HG02571 (cell line): Measurements from ENCODE around the gene RAB29.
A peak's percentile ranks its signal among the peaks of the same experiment; 100 is the strongest.
"Not testable (repeated sequence)": the region's sequence is repeated elsewhere in the genome, so short reads cannot be mapped to it uniquely, and the experiment has no call there.

Experiments used
- ATAC-seq: cut with Tn5 transposase; IDR thresholded peaks from one replicate; pipeline ENCODE4 v1.9.1; 2021; ENCODE audit warnings: mild to moderate bottlenecking, moderate library complexity; ENCODE audit not compliant: unreplicated experiment

RAB29 gene

DNA sequence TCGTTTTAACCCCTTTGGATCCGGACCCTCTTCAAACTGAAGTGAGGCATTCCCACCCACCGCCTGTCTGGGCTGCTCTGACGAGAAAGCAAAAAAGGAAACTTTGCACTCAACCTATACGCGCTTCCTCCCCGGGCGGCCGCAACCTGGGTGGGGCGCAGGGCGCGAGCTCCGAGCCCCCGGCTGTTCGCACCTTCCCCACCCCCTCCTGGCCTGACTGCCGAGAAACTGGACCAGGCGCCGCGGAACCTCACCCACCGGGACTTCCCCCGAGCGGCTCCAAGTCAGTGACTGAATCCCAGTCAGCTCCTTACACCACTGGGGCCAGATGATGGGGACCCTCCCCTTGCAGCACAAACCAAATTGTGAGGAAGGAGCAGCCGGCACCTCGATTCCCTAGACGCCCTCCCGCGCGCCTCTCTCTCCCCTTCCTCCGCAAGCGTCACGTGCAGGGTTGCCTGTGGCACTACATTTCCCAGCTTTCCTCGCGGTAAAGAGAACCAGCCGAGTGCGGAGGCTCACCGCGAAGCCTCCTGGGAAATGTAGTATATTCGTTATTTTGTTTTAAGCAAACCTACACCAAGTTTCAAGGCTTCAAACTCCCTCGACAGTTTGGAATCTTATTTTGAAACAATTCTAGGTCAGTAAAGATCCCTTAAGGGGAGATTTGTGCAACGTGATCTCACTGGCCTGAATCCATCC, at the start of gene RAB29:
RAB29 (minus strand) TSS at position 468 of the 702 bp plus-strand sequence. CDS start 526 bp downstream, outside the sequence.
- ATAC-seq, result peak; percentile 84

DNA sequence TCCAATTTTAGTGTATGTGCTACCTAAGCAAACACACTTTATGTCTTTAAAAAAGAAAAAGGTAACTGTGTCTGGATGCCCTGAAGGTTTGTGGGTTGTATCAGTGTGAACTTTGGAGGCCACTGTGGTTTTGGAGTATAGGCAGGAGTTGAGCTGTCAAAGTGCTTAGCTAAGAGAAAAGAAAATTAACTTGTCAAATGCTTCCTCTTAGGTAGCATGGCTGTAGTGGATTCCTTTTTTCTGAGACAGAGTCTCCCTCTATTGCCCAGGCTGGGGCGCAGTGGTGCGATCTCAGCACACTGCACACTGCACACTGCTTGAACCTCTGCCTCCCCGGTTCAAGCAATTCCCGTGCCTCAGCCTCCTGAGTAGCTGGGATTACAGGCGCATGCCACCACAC, 48.9 kb upstream of the RAB29 start:
- ATAC-seq, result no peak

DNA sequence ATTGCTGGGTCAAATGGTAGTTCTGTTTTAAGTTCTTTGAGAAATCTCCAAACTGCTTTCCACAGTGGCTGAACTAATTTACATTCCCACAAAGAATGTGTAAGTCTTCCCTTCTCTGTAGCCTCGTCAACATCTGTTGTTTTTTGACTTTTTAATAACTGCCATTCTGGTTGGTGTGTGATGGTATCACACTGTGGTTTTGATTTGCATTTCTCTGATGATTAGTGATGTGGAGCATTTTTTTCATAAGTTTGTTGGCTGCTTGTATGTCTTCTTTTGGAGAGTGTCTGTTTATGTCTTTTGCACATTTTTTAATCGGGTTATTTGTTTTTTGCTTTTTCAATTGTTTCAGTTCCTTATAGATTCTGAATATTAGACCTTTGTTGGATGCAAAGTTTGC, 48.0 kb upstream of the RAB29 start:
- ATAC-seq, result not testable (repeated sequence)

DNA sequence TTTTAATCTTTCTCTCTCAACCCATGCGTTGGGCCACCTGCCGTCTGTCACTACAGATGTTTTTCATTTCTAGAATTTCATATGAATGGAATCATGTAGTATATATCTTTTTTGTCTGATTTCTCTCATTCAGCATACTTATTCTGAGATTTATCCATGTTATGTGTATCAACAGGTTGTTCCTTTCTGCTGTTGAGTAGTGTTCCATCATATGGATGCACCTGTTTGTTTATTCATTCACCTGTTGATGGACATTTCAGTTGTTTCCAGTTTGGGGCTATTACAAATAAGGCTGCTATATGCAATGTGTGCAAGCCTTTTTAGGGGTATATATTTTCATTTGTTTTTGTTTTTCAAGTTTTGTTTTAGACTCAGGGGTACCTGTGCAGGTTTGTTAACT, 47.1 kb upstream of the RAB29 start:
- ATAC-seq, result no peak

DNA sequence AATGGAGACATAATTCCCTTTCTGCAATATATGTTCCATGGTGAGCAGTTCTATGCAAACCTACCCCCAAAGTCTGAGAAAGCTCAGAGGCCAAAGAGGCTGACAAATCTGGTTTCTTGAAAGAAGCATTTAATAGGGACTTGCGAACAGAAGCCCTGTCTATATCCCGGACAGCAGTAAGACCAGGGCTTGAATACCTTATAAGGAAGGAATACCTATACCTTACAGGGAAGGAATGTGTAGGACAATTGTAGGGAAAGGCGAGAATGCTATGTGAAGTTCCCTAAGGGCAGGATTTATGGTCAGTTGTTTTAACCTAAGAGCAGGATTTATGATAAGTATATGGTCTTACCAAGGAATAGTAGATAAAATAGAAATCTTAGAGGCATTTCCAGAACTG, 42.7 kb upstream of the RAB29 start:
- no peak for ATAC-seq

DNA sequence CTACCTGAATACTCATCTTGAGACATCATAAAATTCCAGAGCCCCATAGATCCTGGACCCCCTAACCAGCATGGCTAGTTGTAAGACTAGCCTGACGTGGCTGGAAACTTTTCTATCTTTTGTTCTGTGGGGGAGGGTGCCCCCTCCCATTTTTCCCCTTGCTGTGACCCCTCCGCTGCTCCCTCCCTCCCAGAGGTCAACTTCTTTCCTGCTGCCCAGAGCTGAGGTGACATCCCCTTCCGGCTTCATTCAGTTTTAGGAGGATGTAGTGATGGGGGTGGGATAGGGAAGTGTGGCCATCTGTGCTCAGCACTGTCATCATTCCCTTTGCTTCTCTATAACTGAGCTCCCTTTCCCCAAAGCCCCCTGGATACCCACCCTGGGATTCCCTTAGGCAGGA, 42.1 kb upstream of the RAB29 start:
- ATAC-seq, result no peak

DNA sequence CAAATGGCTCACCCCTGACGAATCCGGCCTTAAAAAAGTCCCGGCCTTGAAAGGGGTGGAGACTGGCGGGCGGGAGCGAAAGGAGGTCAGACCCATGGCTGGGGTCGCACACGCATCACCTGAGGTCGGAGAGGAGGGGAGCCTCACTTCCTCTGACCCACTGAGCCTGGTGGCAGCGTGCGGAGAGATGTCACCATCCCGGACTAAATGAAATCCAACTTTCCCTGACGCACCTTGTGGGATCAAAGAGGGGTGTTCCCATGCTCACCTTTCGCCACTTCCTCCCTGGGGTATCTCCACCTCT, 38.4 kb upstream of the RAB29 start:
- no peak for ATAC-seq

GRCh38 chr1:205812878-205813754, 37.8 kb upstream of the RAB29 start, which contains the start of gene SLC41A1:
Gene SLC41A1, minus strand, starts transcription at chr1:205813198. Its CDS starts 2,757 bp downstream, at chr1:205810441.
- peak; percentile 85 for ATAC-seq

DNA sequence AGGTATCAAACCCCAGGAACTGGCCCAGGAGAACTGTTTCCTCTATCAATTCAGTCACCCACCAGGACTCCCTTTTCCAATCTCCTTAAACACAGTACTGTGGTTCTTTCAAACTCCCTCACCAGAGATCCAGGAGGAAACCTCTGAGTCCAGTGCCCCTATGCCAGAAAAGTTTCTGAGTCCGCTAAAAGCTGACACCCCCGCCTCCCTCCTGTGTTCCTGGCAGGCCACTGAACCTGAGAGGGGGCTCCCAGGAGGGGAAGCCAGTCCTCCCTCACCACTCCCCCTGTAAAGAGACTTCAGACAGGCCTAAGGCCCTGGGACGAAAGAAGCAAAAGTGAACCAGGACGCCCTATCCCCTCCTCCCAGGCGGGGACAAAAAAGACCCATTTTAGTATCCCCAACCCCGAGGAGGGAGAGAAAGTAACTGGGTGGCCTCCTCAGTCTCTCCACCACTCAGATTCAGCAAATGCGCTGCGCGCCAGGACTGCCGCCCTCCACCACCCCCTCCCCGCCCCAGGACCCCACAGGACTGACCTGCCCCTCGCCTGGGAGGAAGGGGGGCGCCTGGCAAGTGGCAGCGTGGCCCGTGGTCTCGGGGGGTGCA, 37.1 kb upstream of the RAB29 start:
- no peak for ATAC-seq

GRCh38 chr1:205811660-205812059, 36.4 kb upstream of the RAB29 start:
- ATAC-seq, result no peak

- ATAC-seq, result no peak
These were observed 35.3 kb upstream of the RAB29 start for GRCh38 chr1:205810448-205811157.

DNA sequence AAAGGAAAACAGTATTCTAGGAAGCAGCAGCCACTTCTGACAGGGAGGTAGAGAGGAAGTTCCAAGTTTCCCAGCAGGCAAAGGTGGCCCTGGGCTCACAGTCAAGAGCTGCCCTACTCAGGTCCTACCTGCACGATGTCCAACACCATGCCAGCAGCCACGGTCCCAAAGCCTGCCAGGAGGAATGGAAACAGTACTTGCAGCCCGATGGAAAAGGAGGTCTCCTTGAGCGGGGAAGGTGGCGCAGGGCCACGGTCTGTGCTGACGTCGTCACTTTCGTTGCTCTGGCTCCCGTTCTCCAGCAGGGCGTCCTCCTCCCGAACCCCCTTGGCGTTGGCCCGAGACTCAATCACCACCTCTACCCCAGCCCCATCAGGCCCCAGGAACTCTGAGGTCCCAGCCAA, 34.7 kb upstream of the RAB29 start:
- no peak for ATAC-seq

DNA sequence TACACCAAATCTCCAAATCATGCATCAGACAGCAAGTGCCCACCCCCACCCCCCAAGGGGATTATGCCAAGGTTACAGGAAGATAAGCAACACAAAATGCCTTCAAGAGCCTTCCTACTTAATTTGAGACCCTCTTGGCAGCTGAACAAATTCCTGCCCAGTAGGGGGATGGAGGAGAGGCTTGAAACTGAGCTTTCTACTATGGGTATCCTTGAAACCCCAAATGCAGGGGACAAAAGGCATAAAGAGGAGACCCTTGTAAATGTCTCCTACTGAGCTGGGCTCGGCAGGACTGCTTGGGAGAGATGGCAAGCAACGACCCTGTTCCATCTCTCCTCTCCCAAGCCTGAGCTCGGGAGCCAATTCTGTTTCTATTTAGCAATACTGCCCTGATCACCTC, 34.2 kb upstream of the RAB29 start:
- ATAC-seq, result no peak

GRCh38 chr1:205805082-205805711, 29.9 kb upstream of the RAB29 start:
- ATAC-seq, result no peak

DNA sequence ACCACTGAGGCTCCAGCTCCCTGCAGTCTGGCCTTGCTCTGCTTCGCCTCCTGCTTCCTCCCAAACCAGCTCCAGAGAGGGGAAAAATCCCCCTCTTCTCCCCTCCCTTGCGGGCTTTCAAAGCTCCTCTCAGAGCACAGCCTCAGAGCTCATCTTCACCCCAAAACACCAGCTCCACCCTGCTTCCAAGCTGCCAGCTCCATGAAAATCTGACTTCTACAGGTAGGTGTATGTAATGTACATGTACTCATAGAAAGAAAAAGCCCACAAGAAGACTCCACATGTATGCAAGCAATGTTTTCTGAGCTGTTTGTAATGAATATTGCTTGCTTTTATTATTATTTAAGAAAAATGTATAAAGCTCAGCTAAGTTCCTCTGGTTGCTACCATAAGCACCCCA, 29.3 kb upstream of the RAB29 start:
- ATAC-seq, result no peak

DNA sequence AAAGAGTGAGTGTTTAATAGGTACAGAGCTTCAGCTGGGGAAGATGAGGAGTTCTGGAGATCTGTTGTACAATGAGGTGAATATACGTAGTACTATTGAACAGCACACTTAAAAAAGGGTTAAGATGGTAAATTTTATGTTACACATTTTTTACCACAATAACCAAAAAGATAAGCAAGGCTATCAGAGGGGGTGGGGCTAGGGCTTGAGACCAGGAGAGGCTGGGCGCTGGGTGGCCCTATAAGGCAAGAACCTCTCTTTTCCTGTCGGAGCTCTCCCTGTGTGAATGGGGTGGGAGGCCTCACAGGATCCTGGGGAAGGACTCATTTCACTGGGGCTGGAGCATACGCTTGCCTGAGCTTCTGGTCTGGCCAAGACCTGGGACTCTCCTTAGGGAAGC, 28.7 kb upstream of the RAB29 start:
- ATAC-seq, result no peak

DNA sequence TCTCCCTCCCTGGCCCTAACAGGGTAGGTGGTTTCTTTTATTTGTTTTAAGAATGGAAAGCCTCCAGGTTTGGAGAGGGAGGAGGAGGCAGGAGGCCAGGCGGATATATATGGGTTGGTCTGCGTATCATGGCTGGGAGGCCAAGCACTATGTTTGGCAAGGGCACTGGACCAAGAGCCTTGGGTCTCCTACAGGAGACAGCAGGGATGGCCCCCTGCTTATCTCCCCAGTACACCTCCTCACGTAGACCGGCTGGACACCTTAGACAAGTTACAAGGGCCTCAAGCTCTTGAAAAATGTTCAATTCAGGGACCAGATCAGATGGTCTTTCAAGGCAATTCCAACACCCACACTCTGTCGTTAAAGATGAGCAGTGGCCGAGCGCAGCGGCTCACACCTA, 26.8 kb upstream of the RAB29 start:
- no peak for ATAC-seq

DNA sequence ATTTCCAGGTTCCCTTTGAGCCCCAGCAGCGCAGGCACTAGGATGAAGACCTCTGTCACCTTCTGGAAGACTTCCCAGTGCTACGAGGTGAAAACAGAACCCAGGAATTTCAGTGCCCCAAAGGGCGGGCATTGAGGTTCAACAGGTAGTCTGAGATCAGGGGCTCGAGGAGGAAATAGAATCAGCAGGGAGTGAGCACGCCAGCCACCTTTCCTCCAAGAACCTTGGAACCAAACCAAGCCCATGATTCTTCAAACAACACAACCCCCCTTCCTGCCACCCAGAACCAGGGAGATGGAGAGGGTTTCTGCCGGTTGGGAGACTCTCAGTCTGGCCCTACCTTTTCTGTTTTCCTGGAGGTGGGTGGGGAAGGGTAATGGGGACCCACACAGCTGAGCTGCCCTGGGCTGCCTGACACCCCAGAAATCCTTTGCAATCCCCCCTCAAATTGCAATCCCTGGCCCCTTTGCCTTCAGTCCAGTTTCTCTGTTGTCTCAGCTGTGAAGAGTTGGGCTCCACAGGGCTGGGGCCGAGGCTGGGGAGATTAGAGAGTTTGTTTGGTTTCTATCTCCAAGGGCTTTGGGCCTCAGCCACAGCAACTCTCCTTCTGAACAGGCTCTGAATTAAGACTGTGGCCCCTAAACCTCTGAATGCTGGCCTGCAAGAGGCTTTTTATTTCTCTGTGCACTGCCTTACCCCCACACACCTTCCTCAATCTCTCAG, 25.9 kb upstream of the RAB29 start:
- no peak for ATAC-seq

- no peak for ATAC-seq
These were observed 25.1 kb upstream of the RAB29 start for GRCh38 chr1:205800427-205800826.

GRCh38 chr1:205798577-205798976, 23.3 kb upstream of the RAB29 start:
- ATAC-seq, result no peak
